ENCODE data around the gene UBA1.
A peak's percentile ranks its signal among the peaks of the same experiment; 100 is the strongest.

Gene UBA1

GRCh38 chrX:47229427-47229826, 35.8 kb downstream of the UBA1 start:
- Histone ChIP-seq H3K9ac (ENCODE audit: low read depth, low read length) (no peak overlapping the region), H3K27me3 (ENCODE audit: control insufficient read depth, insufficient read depth, low read length) (no peaks in the 10 kb centered on the region), H3K36me3 (ENCODE audit: insufficient read depth, low read length) (peaks cover 48% of the 10 kb centered on the region), H3K4me2 (ENCODE audit: low read length) (no peak overlapping the region), H3K9me3 (replicated peaks; ENCODE audit: low read length) (no peaks in the 10 kb centered on the region), H3K4me1 (ENCODE audit: control insufficient read depth, insufficient read depth, low read length) (peaks cover 8% of the 10 kb centered on the region), H3K4me3 (ENCODE audit: low read length) (no peak overlapping the region)

DNA sequence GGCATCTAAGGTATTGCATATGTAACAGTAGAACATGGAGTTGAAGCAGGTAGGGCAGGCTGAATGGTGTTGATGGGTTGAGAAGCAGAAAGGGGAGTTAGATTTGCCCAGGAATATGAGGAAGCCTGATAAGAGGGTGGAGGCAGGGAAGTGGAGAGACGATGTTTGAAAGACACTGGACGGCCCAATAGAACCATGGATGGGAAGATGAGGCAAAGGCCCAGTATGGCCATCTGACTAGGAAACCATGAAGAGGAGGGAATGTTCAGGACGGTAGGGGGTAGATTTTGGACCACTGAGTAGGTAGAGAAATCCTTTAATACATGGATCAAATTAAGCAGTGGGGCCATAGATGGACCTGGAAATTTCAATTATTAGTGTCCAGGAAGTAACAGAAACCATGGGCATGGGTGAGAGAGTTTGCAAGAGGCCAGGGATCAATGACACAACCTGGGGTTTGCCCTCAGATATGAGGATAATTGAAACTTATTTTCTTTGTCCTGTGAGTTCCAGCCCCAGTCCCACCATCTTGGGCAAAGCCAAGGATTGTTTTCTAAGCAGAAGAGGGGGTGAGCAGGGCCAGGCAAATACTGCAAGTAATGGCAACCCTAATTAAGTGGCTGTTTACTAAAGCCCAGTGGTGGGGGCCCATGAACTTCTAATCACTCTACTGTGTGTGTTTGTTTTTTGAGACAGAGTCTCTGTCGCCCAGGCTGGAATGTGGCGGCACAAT, 36.7 kb downstream of the UBA1 start:
- peaks cover 39% of the 10 kb centered on the region for H3K36me3 ChIP-seq (ENCODE audit: insufficient read depth, low read length)
- H3K4me3 ChIP-seq (ENCODE audit: low read length) = no peak overlapping the region
- H3K9ac ChIP-seq (ENCODE audit: low read depth, low read length) = no peak overlapping the region
- H3K4me2 ChIP-seq (ENCODE audit: low read length) = no peak overlapping the region
- peaks cover 14% of the 10 kb centered on the region for H3K4me1 ChIP-seq (ENCODE audit: control insufficient read depth, insufficient read depth, low read length)
- no peaks in the 10 kb centered on the region for H3K9me3 ChIP-seq (replicated peaks; ENCODE audit: low read length)
- H3K27me3 ChIP-seq (ENCODE audit: control insufficient read depth, insufficient read depth, low read length) = no peaks in the 10 kb centered on the region

DNA sequence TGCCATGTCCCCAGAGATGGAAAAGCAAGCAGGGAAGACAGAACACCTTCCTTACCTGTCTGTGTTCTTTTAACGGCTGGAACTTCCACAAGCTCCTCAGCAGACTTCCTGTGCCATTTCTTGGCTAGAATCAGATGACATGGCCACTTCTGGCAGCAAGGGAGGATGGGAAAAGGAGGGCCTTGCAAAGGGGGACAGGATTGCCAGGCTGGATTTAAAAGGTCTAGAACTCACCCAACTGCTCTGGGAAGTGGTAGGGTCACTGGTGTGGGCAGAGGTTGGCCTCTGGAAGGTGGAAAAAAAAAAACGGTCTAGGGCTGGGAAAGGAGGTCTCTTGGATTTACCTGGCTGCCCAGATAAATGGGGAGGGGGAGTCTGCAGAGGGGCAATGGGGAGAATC, 37.5 kb downstream of the UBA1 start:
- H3K9me3 ChIP-seq (replicated peaks; ENCODE audit: low read length) = no peaks in the 10 kb centered on the region
- H3K27me3 ChIP-seq (ENCODE audit: control insufficient read depth, insufficient read depth, low read length) = no peaks in the 10 kb centered on the region
- H3K4me2 ChIP-seq (ENCODE audit: low read length) = no peak overlapping the region
- peaks cover 18% of the 10 kb centered on the region for H3K4me1 ChIP-seq (ENCODE audit: control insufficient read depth, insufficient read depth, low read length)
- no peak overlapping the region for H3K4me3 ChIP-seq (ENCODE audit: low read length)
- H3K9ac ChIP-seq (ENCODE audit: low read depth, low read length) = no peak overlapping the region
- H3K36me3 ChIP-seq (ENCODE audit: insufficient read depth, low read length) = peaks cover 30% of the 10 kb centered on the region

GRCh38 chrX:47232197-47232802, 38.7 kb downstream of the UBA1 start:
- Histone ChIP-seq H3K9me3 (replicated peaks; ENCODE audit: low read length) (no peaks in the 10 kb centered on the region), H3K4me1 (ENCODE audit: control insufficient read depth, insufficient read depth, low read length) (peaks cover 18% of the 10 kb centered on the region), H3K9ac (ENCODE audit: low read depth, low read length) (peak overlapping the region; percentile 98), H3K27me3 (ENCODE audit: control insufficient read depth, insufficient read depth, low read length) (peaks cover 5% of the 10 kb centered on the region), H3K36me3 (ENCODE audit: insufficient read depth, low read length) (peaks cover 19% of the 10 kb centered on the region), H3K4me2 (ENCODE audit: low read length) (peak overlapping the region; percentile 94), H3K4me3 (ENCODE audit: low read length) (peak overlapping the region; percentile 87)

- Histone ChIP-seq H3K9me3 (replicated peaks; ENCODE audit: low read length) (no peaks in the 10 kb centered on the region), H3K4me1 (ENCODE audit: control insufficient read depth, insufficient read depth, low read length) (peaks cover 18% of the 10 kb centered on the region), H3K4me2 (ENCODE audit: low read length) (peak within 1 kb of the TSS; percentile 94), H3K27me3 (ENCODE audit: control insufficient read depth, insufficient read depth, low read length) (peaks cover 7% of the 10 kb centered on the region), H3K36me3 (ENCODE audit: insufficient read depth, low read length) (peaks cover 18% of the 10 kb centered on the region), H3K9ac (ENCODE audit: low read depth, low read length) (peak within 1 kb of the TSS; percentile 98), H3K4me3 (ENCODE audit: low read length) (peak within 1 kb of the TSS; percentile 87)
Observed at GRCh38 chrX:47232803-47233332, 39.2 kb downstream of the UBA1 start, which contains the start of gene USP11. USP11 (plus strand) TSS chrX:47233009; CDS start chrX:47233044, 35 bp downstream.

DNA sequence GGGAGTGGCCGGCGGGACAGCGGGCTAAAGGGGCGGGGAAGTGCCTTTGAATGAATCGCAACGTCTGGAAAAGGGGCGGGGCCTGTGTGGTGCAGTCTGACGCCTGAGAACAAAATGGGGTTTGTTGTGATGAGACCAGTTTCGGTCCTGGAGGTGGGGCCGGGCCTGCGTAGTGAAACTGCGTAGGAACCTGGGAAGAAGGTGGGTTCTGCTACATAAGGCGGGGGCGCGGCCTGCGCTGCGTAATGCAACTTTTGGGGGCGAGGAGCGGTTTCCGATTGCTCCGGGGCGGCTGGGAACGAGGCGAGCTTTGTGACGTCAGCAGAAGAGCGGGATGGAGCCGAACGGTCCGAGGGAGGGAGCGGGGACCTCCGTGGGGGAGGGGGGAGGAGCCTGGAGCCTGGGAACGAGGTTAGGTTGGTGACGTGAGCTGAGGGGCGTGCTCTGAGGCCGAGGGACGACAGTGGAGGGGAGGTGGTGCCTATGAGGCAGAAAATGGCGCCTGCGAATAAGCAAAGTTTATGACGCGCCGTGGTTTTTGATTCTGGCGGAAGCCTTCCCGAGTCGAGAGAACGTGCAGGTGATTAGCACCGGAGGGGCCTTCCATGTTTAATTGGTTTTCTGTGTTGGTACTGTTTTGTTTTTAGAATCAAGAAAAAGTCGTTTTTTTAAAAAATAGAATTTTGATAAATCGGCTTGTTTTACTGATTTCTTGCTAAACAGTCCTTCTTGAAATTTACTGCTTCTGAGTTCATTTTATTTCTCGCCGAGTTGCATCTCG, 39.9 kb downstream of the UBA1 start:
- H3K36me3 ChIP-seq (ENCODE audit: insufficient read depth, low read length) = peaks cover 13% of the 10 kb centered on the region

GRCh38 chrX:47234583-47234982, 41.0 kb downstream of the UBA1 start:
- H3K4me1 ChIP-seq (ENCODE audit: control insufficient read depth, insufficient read depth, low read length) = peaks cover 18% of the 10 kb centered on the region
- H3K36me3 ChIP-seq (ENCODE audit: insufficient read depth, low read length) = peaks cover 9% of the 10 kb centered on the region
- no peaks in the 10 kb centered on the region for H3K9me3 ChIP-seq (replicated peaks; ENCODE audit: low read length)
- H3K27me3 ChIP-seq (ENCODE audit: control insufficient read depth, insufficient read depth, low read length) = peaks cover 7% of the 10 kb centered on the region
- peak overlapping the region; percentile 87 for H3K4me3 ChIP-seq (ENCODE audit: low read length)
- peak overlapping the region; percentile 98 for H3K9ac ChIP-seq (ENCODE audit: low read depth, low read length)
- peak overlapping the region; percentile 94 for H3K4me2 ChIP-seq (ENCODE audit: low read length)

More for the DNA sequence above, 39.9 kb downstream of the UBA1 start:
- H3K27me3 ChIP-seq (ENCODE audit: control insufficient read depth, insufficient read depth, low read length) = peaks cover 7% of the 10 kb centered on the region
- peak overlapping the region; percentile 94 for H3K4me2 ChIP-seq (ENCODE audit: low read length)
- H3K9me3 ChIP-seq (replicated peaks; ENCODE audit: low read length) = no peaks in the 10 kb centered on the region
- H3K4me1 ChIP-seq (ENCODE audit: control insufficient read depth, insufficient read depth, low read length) = peaks cover 18% of the 10 kb centered on the region
- H3K4me3 ChIP-seq (ENCODE audit: low read length) = peak overlapping the region; percentile 87
- H3K9ac ChIP-seq (ENCODE audit: low read depth, low read length) = peak overlapping the region; percentile 98

GRCh38 chrX:47235691-47236103, 42.1 kb downstream of the UBA1 start:
- peaks cover 10% of the 10 kb centered on the region for H3K36me3 ChIP-seq (ENCODE audit: insufficient read depth, low read length)
- H3K4me2 ChIP-seq (ENCODE audit: low read length) = peak overlapping the region; percentile 94
- H3K9ac ChIP-seq (ENCODE audit: low read depth, low read length) = no peak overlapping the region
- no peak overlapping the region for H3K4me3 ChIP-seq (ENCODE audit: low read length)
- H3K27me3 ChIP-seq (ENCODE audit: control insufficient read depth, insufficient read depth, low read length) = peaks cover 7% of the 10 kb centered on the region
- H3K4me1 ChIP-seq (ENCODE audit: control insufficient read depth, insufficient read depth, low read length) = peaks cover 18% of the 10 kb centered on the region
- no peaks in the 10 kb centered on the region for H3K9me3 ChIP-seq (replicated peaks; ENCODE audit: low read length)

- Histone ChIP-seq H3K4me2 (ENCODE audit: low read length) (no peak overlapping the region), H3K27me3 (ENCODE audit: control insufficient read depth, insufficient read depth, low read length) (peaks cover 7% of the 10 kb centered on the region), H3K4me1 (ENCODE audit: control insufficient read depth, insufficient read depth, low read length) (peaks cover 10% of the 10 kb centered on the region), H3K9me3 (replicated peaks; ENCODE audit: low read length) (no peaks in the 10 kb centered on the region), H3K36me3 (ENCODE audit: insufficient read depth, low read length) (peaks cover 23% of the 10 kb centered on the region), H3K9ac (ENCODE audit: low read depth, low read length) (no peak overlapping the region), H3K4me3 (ENCODE audit: low read length) (no peak overlapping the region)
Observed at GRCh38 chrX:47239199-47239598, 45.6 kb downstream of the UBA1 start.

- no peak overlapping the region for H3K9ac ChIP-seq (ENCODE audit: low read depth, low read length)
- no peak overlapping the region for H3K4me3 ChIP-seq (ENCODE audit: low read length)
- peaks cover 30% of the 10 kb centered on the region for H3K36me3 ChIP-seq (ENCODE audit: insufficient read depth, low read length)
- peaks cover 6% of the 10 kb centered on the region for H3K4me1 ChIP-seq (ENCODE audit: control insufficient read depth, insufficient read depth, low read length)
- peaks cover 7% of the 10 kb centered on the region for H3K27me3 ChIP-seq (ENCODE audit: control insufficient read depth, insufficient read depth, low read length)
- H3K4me2 ChIP-seq (ENCODE audit: low read length) = no peak overlapping the region
- no peaks in the 10 kb centered on the region for H3K9me3 ChIP-seq (replicated peaks; ENCODE audit: low read length)
Observed at GRCh38 chrX:47239898-47240545, 46.4 kb downstream of the UBA1 start.

- peaks cover 7% of the 10 kb centered on the region for H3K27me3 ChIP-seq (ENCODE audit: control insufficient read depth, insufficient read depth, low read length)
- H3K4me3 ChIP-seq (ENCODE audit: low read length) = no peak overlapping the region
- peaks cover 33% of the 10 kb centered on the region for H3K36me3 ChIP-seq (ENCODE audit: insufficient read depth, low read length)
- no peak overlapping the region for H3K4me2 ChIP-seq (ENCODE audit: low read length)
- no peak overlapping the region for H3K9ac ChIP-seq (ENCODE audit: low read depth, low read length)
- H3K9me3 ChIP-seq (replicated peaks; ENCODE audit: low read length) = no peaks in the 10 kb centered on the region
- peaks cover under 1% of the 10 kb centered on the region for H3K4me1 ChIP-seq (ENCODE audit: control insufficient read depth, insufficient read depth, low read length)
Observed at GRCh38 chrX:47240619-47241018, 47.0 kb downstream of the UBA1 start.

All from skeletal muscle satellite cell (primary cell).